Smooth muscle cell of trachea (primary cell): ENCODE measurements around the gene SRSF2. TPM values are rescaled to one million over a fixed set of nuclear protein-coding genes. Genes with fewer than 3 reads are reported as not detected.

ENCODE experiments used
- total RNA-seq: library from RNA; depleted of rRNA; stranded (reverse); fragments of >200 nt; gene quantifications from 2 replicates; pipeline ENCODE4 v1.2.1, GENCODE V29; 2014

The SRSF2 gene
- total RNA-seq = 178 and 194 TPM in 2 replicates

GRCh38 chr17:76737082-76737675 lies at the start of gene SRSF2:
TSS of gene SRSF2 (minus strand) at chr17:76737331. CDS start at chr17:76737160, 171 bp downstream.

GRCh38 chr17:76737676-76738467 lies 741 bp upstream of the SRSF2 start, which contains the start of gene MFSD11:
TSS of gene MFSD11 (plus strand) at chr17:76738119. CDS start at chr17:76738353, 234 bp downstream.

GRCh38 chr17:76726776-76727718 lies 10.1 kb downstream of the SRSF2 start, which contains the start of gene METTL23:
TSS of gene METTL23 (plus strand) at chr17:76726839. CDS start at chr17:76729711, 2,872 bp downstream.

GRCh38 chr17:76726231-76726775 lies 10.8 kb downstream of the SRSF2 start, which contains the start of gene JMJD6:
TSS of gene JMJD6 (minus strand) at chr17:76726606. CDS start at chr17:76726475, 131 bp downstream.

GRCh38 chr17:76710863-76711611 lies 26.1 kb downstream of the SRSF2 start, which contains the start of gene MXRA7:
TSS of gene MXRA7 (minus strand) at chr17:76710965. CDS start at chr17:76710946, 19 bp downstream.

Other genes starting within 250 kb of the SRSF2 start
- gene RHBDF2, start 235.9 kb downstream of the SRSF2 start, total RNA-seq = 0.58 and 8.4 TPM in 2 replicates
- gene CYGB, start 199.6 kb downstream of the SRSF2 start, total RNA-seq = 46.0 and 123 TPM in 2 replicates
- 10.2 and 14.7 TPM in 2 replicates for gene PRCD, start 197.3 kb downstream of the SRSF2 start, total RNA-seq
- 0.73 and 3.0 TPM in 2 replicates for gene ST6GALNAC2, start 151.5 kb downstream of the SRSF2 start, total RNA-seq
- not detected in 2 replicates for gene ST6GALNAC1, start 93.6 kb downstream of the SRSF2 start, total RNA-seq
- 158 and 232 TPM in 2 replicates for gene MXRA7, start 26.4 kb downstream of the SRSF2 start, total RNA-seq
- 20.5 and 22.0 TPM in 2 replicates for gene JMJD6, start 10.7 kb downstream of the SRSF2 start, total RNA-seq
- gene METTL23, start 10.5 kb downstream of the SRSF2 start, total RNA-seq = 28.1 and 28.7 TPM in 2 replicates
- 33.2 and 36.7 TPM in 2 replicates for gene MFSD11, start 788 bp upstream of the SRSF2 start, total RNA-seq
- 0.15 and 0.17 TPM in 2 replicates for gene MGAT5B, start 131.1 kb upstream of the SRSF2 start, total RNA-seq